K562 (cell line): ENCODE data around the gene ZFX. TPM values are rescaled to one million over a fixed set of nuclear protein-coding genes. Genes with fewer than 3 reads are reported as not detected.

Source experiments
- ATAC-seq: fragments of 200-7000 bp; cut with Tn5 transposase; 3 replicates; pipeline ENCODE4 v1.9.1; 2020; ENCODE audit warnings: moderate library complexity
- BruUV-seq: library from RNA; stranded (reverse); fragments of 400-500 nt; replicated peaks from 2 replicates; lab custom pipeline; 2021; lab: Mats Ljungman, UMichigan
- CTCF ChIA-PET: fragments of 300-600 bp; formaldehyde crosslinking; extraction: SDS; loops from one replicate; lab custom pipeline; 2021; ENCODE audit warnings: low intra/inter-chr PET ratio; lab: Yijun Ruan, JAX
- POLR2A ChIA-PET: fragments of 300-600, 350-650 bp; sonication (Branson Sonifier 250); formaldehyde crosslinking; extraction: SDS; loops from one replicate; lab custom pipeline; 2021; ENCODE audit warnings: antibody characterized with exemption, inconsistent platforms; lab: Yijun Ruan, JAX
- DNase-seq, 4 experiments: peaks; one replicate each; pipeline versions ENCODE4 v3.0.0 to v3.0.0-alpha.2; 2011 to 2018; ENCODE audit warnings: low spot score in 3 of 4, mixed read lengths in 3 of 4; ENCODE audit errors: extremely low read depth in 1 of 4
- FAIRE-seq: peaks from 2 replicates; lab custom pipeline; 2011; peaks lifted over from hg19 to GRCh38; lab: Jason Lieb, UNC
- H2AFZ ChIP-seq: 2 replicates; pipeline ENCODE4 v1.6.0; 2011; ENCODE audit warnings: low read depth, low read length, control low read depth, inconsistent platforms
- H3K27ac ChIP-seq: fragments of 200-600 bp; 3 replicates; pipeline ENCODE4 v1.8.0; 2011; ENCODE audit warnings: low read depth, mild to moderate bottlenecking, control low read depth, inconsistent platforms, low read length, moderate library complexity, mixed read lengths; ENCODE audit errors: extremely low read depth
- H3K27me3 ChIP-seq, 2 experiments: fragments of 300-600 bp in 1 of 2; 2 replicates in 1 of 2; 3 replicates in 1 of 2; pipeline versions ENCODE4 v1.6.0 to v1.8.0; 2011; ENCODE audit warnings: inconsistent platforms in 2 of 2, low read length in 2 of 2, mild to moderate bottlenecking in 1 of 2, mixed read lengths in 1 of 2, moderate library complexity in 1 of 2; ENCODE audit not compliant: control insufficient read depth in 2 of 2, insufficient read depth in 2 of 2
- H3K36me3 ChIP-seq: fragments of 300-600 bp; 3 replicates; pipeline ENCODE4 v1.8.0; 2011; ENCODE audit warnings: mild to moderate bottlenecking, low read length, inconsistent platforms; ENCODE audit not compliant: control insufficient read depth, insufficient read depth
- H3K4me1 ChIP-seq, 2 experiments: fragments of 200-600 bp in 1 of 2; replicated peaks in 1 of 2; 2 replicates in 1 of 2; 3 replicates in 1 of 2; pipeline versions ENCODE4 v1.5.1 to v1.8.0; 2011; ENCODE audit warnings: inconsistent platforms in 2 of 2, low read length in 2 of 2, mild to moderate bottlenecking in 1 of 2, mixed read lengths in 1 of 2, moderate library complexity in 1 of 2; ENCODE audit not compliant: control insufficient read depth in 2 of 2, insufficient read depth in 2 of 2
- H3K4me2 ChIP-seq: 2 replicates; pipeline ENCODE4 v1.6.1; 2011; ENCODE audit warnings: low read length, control low read depth, inconsistent platforms, mixed read lengths; ENCODE audit not compliant: insufficient read depth
- H3K4me3 ChIP-seq: fragments of 200-600 bp; sonication (generic), shearing (Covaris generic); 2 replicates; pipeline ENCODE4 v1.5.1; 2016; ENCODE audit warnings: control low read depth, inconsistent platforms
- H3K79me2 ChIP-seq: fragments of 200-600 bp; 3 replicates; pipeline ENCODE4 v1.8.0; 2011; ENCODE audit warnings: low read length, inconsistent platforms; ENCODE audit not compliant: control insufficient read depth, insufficient read depth
- H3K9ac ChIP-seq, 2 experiments: 2 replicates each; pipeline versions ENCODE4 v1.6.0 to v1.6.1; 2011; ENCODE audit warnings: low read depth in 2 of 2, low read length in 2 of 2, control low read depth in 1 of 2, inconsistent platforms in 1 of 2, mild to moderate bottlenecking in 1 of 2, mixed read lengths in 1 of 2; ENCODE audit not compliant: insufficient read depth in 1 of 2
- H3K9me1 ChIP-seq: one replicate; pipeline ENCODE4 v1.6.0; 2011; ENCODE audit warnings: inconsistent platforms, mild to moderate bottlenecking, low read length, moderate library complexity; ENCODE audit not compliant: control insufficient read depth, insufficient read depth
- H3K9me3 ChIP-seq: replicated peaks from 2 replicates; pipeline ENCODE4 v1.5.1; 2011; ENCODE audit warnings: low read depth, low read length, inconsistent platforms; ENCODE audit not compliant: control insufficient read depth, insufficient read depth
- H4K20me1 ChIP-seq: replicated peaks from 2 replicates; pipeline ENCODE4 v1.6.1; 2011; ENCODE audit warnings: low read length, inconsistent platforms, mixed read lengths; ENCODE audit not compliant: control insufficient read depth, insufficient read depth
- BCLAF1 ChIP-seq, 2 experiments: fragments of 450-650 bp in 1 of 2; IDR thresholded peaks; 2 replicates each; pipeline ENCODE4 v1.6.1; 2011 to 2017; ENCODE audit warnings: low read depth in 2 of 2, antibody characterized with exemption in 1 of 2, borderline replicate concordance in 1 of 2, low read length in 1 of 2, mild to moderate bottlenecking in 1 of 2, mixed read lengths in 1 of 2; ENCODE audit not compliant: control insufficient read depth in 1 of 2
- HDAC3 ChIP-seq: fragments of 450-650 bp; IDR thresholded peaks from 2 replicates; pipeline ENCODE4 v1.6.1; 2018; ENCODE audit warnings: borderline replicate concordance, mild to moderate bottlenecking, moderate library complexity; ENCODE audit not compliant: partially characterized antibody
- HEY1 ChIP-seq: fragments of 250-450 bp; sonication (Bioruptor Pico); IDR thresholded peaks from 2 replicates; pipeline ENCODE4 v1.5.0; 2020; ENCODE audit warnings: mild to moderate bottlenecking, moderate library complexity, borderline replicate concordance
- MEIS2 ChIP-seq: fragments of 450-650 bp; IDR thresholded peaks from 2 replicates; pipeline ENCODE4 v1.6.1; 2014; ENCODE audit warnings: mild to moderate bottlenecking; ENCODE audit not compliant: partially characterized antibody
- NELFE ChIP-seq: IDR thresholded peaks from 2 replicates; pipeline ENCODE4 v1.6.1; 2011; ENCODE audit warnings: mild to moderate bottlenecking; ENCODE audit not compliant: insufficient read depth, insufficient read length
- NFIC ChIP-seq: fragments of 450-650 bp; IDR thresholded peaks from 2 replicates; pipeline ENCODE4 v1.6.1; 2017; ENCODE audit warnings: mild to moderate bottlenecking, inconsistent platforms
- NFIX ChIP-seq: fragments of 250-450 bp; sonication (Bioruptor Pico); IDR thresholded peaks from 2 replicates; pipeline ENCODE4 v1.4.0; 2020; ENCODE audit warnings: low read depth, mild to moderate bottlenecking, moderate library complexity
- ZNF224 ChIP-seq: sonication (generic); formaldehyde crosslinking; IDR thresholded peaks from 2 replicates; pipeline ENCODE4 v1.8.0; 2022; ENCODE audit warnings: mild to moderate bottlenecking, missing genetic modification reagents
- ZNF512 ChIP-seq: IDR thresholded peaks from 2 replicates; pipeline ENCODE4 v1.6.1; 2016; ENCODE audit warnings: missing genetic modification characterization, missing compliant biosample characterization
- ZNF699 ChIP-seq: fragments of 250-450 bp; sonication (Bioruptor Pico); IDR thresholded peaks from 2 replicates; pipeline ENCODE4 v1.8.0; 2021; ENCODE audit warnings: mild to moderate bottlenecking, moderate library complexity; ENCODE audit not compliant: insufficient replicate concordance
- WGBS: fragments of 100-300 bp; shearing (Covaris generic); methylation state at CpG from one replicate; pipeline ENCODE4 v1.1.6; 2016; ENCODE audit warnings: low coverage, mixed read lengths; ENCODE audit not compliant: insufficient coverage; ENCODE audit errors: missing lambda C conversion rate; 5-methylcytosine and 5-hydroxymethylcytosine counted together
- in situ Hi-C: fragments of 300-500 bp; cut with MboI; formaldehyde crosslinking; loops from 4 replicates; pipeline ENCODE4 v1.15.0; 2018; ENCODE audit warnings: inconsistent platforms, mixed read lengths
- intact Hi-C: fragments of 100-400 bp; cut with micrococcal nuclease; formaldehyde crosslinking; loops from 2 replicates; pipeline ENCODE4 v1.14.2; 2022
- polyA plus RNA-seq, 8 experiments: library from polyadenylated mRNA; depleted of rRNA in 4 of 8; stranded (reverse) in 5 of 8; unstranded in 3 of 8; fragments of >200 nt; fragmentation: Nextera tagmentation in 2 of 8; fragmentation: Illumina TruSeq in 1 of 8; extraction: Ambion mirVana in 2 of 8; extraction: Trizol in 1 of 8; gene quantifications; 2 replicates each; pipeline versions ENCODE4 v1.2.1 to v1.2.3, GENCODE V29; 2011 to 2014; ENCODE audit warnings: inconsistent platforms in 1 of 8, missing spikeins in 1 of 8
- total RNA-seq, 7 experiments: library from RNA; depleted of rRNA in 6 of 7; stranded (reverse); fragments of >200 nt in 6 of 7; fragmentation: Illumina TruSeq in 2 of 7; extraction: Trizol in 2 of 7; gene quantifications; 2 replicates each; pipeline versions ENCODE4 v1.2.1 to v1.2.3, GENCODE V29; 2011 to 2021; ENCODE audit warnings: low replicate concordance in 1 of 7

ZFX gene
- total and polyA plus RNA-seq, 9 of the 15 experiments (the other 6 are each of a cell fraction or from before 2014, with no cell fraction given): 5.3 to 25.2 (median 11.4) TPM

- BruUV-seq: no TSS peak
- TF ChIP-seq NFIC (peak; percentile 82), ZNF512 (tag) (no peak), HDAC3 (no peak), MEIS2 (peak; percentile 15)
- H3K79me2 ChIP-seq: no peaks in the 10 kb centered on the region
- no peaks in the 10 kb centered on the region for H3K36me3 ChIP-seq
- in situ Hi-C loops (no loop called here), intact Hi-C loops (no loop called here)
- no peak overlapping the region for H3K4me2 ChIP-seq
- H3K27me3 ChIP-seq: no peaks in the 10 kb centered on the region
- H3K9ac ChIP-seq: no peak overlapping the region
- ChIA-PET CTCF (interaction anchor here (0.5 kb wide), 1 partner anchor 25 kb away, joined by 3 read pairs; no protein-coding TSS in a partner anchor), POLR2A (no interaction called here)
- WGBS: 0% methylated on average over 2 of the region's 2 CpGs
- H3K9me3 ChIP-seq: no peaks in the 10 kb centered on the region
- no peak overlapping the region for H2AFZ ChIP-seq
- H4K20me1 ChIP-seq: no peaks in the 10 kb centered on the region
- ATAC-seq: no peak
- DNase-seq: peak in 1 of 4 experiments; percentile 29
- FAIRE-seq: no peak
- H3K4me1 ChIP-seq: no peaks in the 10 kb centered on the region
- H3K27ac ChIP-seq: no peak overlapping the region
- no peaks in the 10 kb centered on the region for H3K9me1 ChIP-seq
- H3K4me3 ChIP-seq: no peak overlapping the region
Measured at GRCh38 chrX:24110069-24110468, 39.5 kb upstream of the ZFX start.

GRCh38 chrX:24113181-24113580, 36.3 kb upstream of the ZFX start:
- no peak for TF ChIP-seq ZNF224
- no peak for TF ChIP-seq ZNF699 (CRISPR knock-in tag)
- no peak for TF ChIP-seq NFIX (CRISPR knock-in tag)
- no peak for TF ChIP-seq NELFE
- no peak for TF ChIP-seq BCLAF1 (IDR thresholded peaks at IDR 0.05; ENCODE audit: borderline replicate concordance in 1 of 2, control insufficient read depth in 1 of 2, low read depth in 2 of 2, low read length in 1 of 2)
- no peak for TF ChIP-seq HEY1 (CRISPR knock-in tag)
- BruUV-seq: no TSS peak
- Histone ChIP-seq H3K4me1 (no peaks in the 10 kb centered on the region), H3K27me3 (no peaks in the 10 kb centered on the region), H2AFZ (no peak overlapping the region), H3K27ac (no peak overlapping the region), H4K20me1 (no peaks in the 10 kb centered on the region), H3K36me3 (no peaks in the 10 kb centered on the region), H3K4me2 (no peak overlapping the region), H3K79me2 (no peaks in the 10 kb centered on the region), H3K9ac (no peak overlapping the region), H3K4me3 (no peak overlapping the region), H3K9me1 (no peaks in the 10 kb centered on the region), H3K9me3 (no peaks in the 10 kb centered on the region)
- ATAC-seq: no peak
- POLR2A ChIA-PET: no interaction called here
- DNase-seq: no peak
- FAIRE-seq: no peak
- in situ Hi-C loops: no loop called here
- CTCF ChIA-PET: no interaction called here
- WGBS: 34% methylated on average over 2 of the region's 2 CpGs
- intact Hi-C loops: no loop called here
